ENCODE results near the gene CASP6.

DNA sequence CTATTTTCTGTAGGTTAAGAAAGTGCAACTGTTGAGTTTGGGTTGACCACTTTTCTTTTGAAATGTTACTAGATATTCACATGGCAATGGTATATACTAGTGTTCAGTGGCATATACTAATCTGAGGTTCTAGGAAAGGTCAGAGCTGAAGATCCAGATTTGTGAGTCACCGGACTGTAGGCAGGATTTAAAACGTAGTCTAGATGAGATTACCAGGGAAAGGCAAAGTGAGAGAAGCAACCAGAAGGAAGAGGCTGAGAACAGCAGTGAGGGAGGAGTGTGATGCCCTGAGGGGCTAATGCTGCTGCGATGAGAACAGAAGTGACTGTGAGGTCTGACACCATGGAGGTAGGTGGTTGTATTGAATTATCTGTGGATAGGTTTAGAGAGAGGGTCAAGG, 36.3 kb upstream of the CASP6 start:
- TF ChIP-seq, protein P1, sequence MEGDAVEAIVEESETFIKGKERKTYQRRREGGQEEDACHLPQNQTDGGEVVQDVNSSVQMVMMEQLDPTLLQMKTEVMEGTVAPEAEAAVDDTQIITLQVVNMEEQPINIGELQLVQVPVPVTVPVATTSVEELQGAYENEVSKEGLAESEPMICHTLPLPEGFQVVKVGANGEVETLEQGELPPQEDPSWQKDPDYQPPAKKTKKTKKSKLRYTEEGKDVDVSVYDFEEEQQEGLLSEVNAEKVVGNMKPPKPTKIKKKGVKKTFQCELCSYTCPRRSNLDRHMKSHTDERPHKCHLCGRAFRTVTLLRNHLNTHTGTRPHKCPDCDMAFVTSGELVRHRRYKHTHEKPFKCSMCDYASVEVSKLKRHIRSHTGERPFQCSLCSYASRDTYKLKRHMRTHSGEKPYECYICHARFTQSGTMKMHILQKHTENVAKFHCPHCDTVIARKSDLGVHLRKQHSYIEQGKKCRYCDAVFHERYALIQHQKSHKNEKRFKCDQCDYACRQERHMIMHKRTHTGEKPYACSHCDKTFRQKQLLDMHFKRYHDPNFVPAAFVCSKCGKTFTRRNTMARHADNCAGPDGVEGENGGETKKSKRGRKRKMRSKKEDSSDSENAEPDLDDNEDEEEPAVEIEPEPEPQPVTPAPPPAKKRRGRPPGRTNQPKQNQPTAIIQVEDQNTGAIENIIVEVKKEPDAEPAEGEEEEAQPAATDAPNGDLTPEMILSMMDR (IDR thresholded peaks at IDR 0.05) = no peak
- TF ChIP-seq POLR2AphosphoS5 (IDR thresholded peaks at IDR 0.05) = no peak
